Choroid plexus epithelial cell (primary cell): ENCODE results near the gene SMCO1.
"Not testable (repeated sequence)": the region's sequence is repeated elsewhere in the genome, so short reads cannot be mapped to it uniquely, and the experiment has no call there.

Experiments used
- DNase-seq: peaks from one replicate; pipeline ENCODE4 v3.0.0-alpha.2; 2010; ENCODE audit warnings: low read depth
- H3K4me3 ChIP-seq: 2 replicates; pipeline ENCODE4 v1.5.1; 2011; ENCODE audit warnings: low read depth, mild to moderate bottlenecking, control low read depth, low read length, moderate library complexity
- TF ChIP-seq, protein P1 (sequence below): conservative IDR thresholded peaks from 2 replicates; pipeline ENCODE4 v1.5.1; 2011; ENCODE audit warnings: low read depth, mild to moderate bottlenecking, control low read depth, inconsistent platforms, low read length, moderate library complexity

Gene SMCO1

DNA sequence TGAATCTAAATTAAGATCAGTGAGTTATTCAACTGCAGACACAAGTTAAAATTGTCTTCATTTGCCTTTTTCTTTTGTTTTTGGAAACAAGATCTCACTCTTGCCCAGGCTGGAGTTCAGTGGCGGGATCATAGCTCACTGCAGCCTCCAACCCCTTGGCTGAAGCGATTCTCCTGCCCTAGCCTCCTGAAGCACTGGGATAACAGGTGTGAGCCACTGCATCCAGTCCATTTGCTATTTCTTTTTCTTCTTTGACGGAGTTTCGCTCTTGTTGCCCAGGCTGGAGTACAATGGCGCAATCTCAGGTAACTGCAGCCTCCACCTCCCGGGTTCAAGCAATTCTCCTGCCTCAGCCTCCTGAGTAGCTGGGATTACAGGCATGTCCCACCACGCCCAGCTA lies 21.9 kb downstream of the SMCO1 start:
- no peak for DNase-seq
- no peak overlapping the region for H3K4me3 ChIP-seq
- TF ChIP-seq, protein P1, sequence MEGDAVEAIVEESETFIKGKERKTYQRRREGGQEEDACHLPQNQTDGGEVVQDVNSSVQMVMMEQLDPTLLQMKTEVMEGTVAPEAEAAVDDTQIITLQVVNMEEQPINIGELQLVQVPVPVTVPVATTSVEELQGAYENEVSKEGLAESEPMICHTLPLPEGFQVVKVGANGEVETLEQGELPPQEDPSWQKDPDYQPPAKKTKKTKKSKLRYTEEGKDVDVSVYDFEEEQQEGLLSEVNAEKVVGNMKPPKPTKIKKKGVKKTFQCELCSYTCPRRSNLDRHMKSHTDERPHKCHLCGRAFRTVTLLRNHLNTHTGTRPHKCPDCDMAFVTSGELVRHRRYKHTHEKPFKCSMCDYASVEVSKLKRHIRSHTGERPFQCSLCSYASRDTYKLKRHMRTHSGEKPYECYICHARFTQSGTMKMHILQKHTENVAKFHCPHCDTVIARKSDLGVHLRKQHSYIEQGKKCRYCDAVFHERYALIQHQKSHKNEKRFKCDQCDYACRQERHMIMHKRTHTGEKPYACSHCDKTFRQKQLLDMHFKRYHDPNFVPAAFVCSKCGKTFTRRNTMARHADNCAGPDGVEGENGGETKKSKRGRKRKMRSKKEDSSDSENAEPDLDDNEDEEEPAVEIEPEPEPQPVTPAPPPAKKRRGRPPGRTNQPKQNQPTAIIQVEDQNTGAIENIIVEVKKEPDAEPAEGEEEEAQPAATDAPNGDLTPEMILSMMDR: no peak

DNA sequence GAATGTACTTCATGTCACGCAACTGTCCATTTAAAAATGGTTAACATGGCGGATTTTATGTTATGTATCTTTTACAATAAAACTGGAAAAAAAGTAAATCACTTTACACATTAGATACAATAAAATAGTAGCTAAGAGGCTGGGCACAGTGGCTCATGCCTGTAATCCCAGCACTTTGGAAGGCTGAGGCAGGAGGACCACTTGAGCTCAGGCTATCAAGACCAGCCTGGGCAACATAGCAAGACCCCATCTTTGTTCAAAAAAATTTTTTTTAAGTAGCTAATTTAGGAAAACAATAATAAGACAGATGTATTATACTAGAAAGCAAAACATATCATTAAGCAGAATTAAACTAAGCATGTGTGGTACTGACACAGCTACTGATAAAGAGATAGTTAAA lies 23.1 kb downstream of the SMCO1 start:
- H3K4me3 ChIP-seq: no peak overlapping the region
- TF ChIP-seq, protein P1: no peak
- DNase-seq: no peak

DNA sequence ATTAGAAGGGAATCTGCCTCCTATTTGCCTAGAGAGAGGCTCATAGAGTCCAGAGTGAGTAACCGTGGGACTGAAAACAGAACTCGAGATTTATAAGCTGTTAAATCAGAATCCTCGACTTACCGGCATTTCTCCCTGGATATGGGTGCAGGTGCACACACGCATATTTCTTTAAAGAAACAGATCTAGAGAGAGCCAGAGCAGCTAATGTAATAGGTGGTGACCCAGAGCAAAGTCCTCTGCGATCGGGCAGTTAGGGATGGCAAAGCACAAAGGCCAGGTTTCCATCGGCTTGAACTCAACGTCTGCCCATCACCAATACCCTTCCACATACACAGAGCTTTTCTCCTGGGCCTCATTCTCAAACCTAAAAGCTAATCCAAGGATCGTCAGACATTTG lies 25.4 kb downstream of the SMCO1 start:
- DNase-seq: no peak
- TF ChIP-seq, protein P1: no peak

DNA sequence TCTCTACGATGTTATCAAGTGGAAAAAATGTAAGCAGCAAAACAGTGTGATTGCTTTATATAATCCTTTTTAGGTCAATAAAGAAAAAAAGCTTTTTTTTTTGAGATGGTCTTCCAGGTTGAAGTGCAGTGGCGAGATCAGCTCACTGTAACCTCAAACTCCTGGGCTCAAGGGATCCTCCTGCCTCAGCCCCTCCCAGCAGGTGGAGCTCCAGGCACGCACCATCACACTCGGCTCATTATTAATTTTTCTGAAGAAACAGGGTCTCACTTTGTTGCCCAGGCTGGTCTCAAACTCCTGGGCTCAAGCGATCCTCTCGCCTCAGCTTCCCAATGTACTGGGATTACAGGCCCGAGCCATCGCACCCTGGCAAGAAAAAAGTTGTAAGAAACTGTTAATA lies 28.9 kb downstream of the SMCO1 start:
- no peak overlapping the region for H3K4me3 ChIP-seq
- peak; percentile 15 for DNase-seq

More for the DNA sequence above, 25.4 kb downstream of the SMCO1 start:
- no peak overlapping the region for H3K4me3 ChIP-seq

DNA sequence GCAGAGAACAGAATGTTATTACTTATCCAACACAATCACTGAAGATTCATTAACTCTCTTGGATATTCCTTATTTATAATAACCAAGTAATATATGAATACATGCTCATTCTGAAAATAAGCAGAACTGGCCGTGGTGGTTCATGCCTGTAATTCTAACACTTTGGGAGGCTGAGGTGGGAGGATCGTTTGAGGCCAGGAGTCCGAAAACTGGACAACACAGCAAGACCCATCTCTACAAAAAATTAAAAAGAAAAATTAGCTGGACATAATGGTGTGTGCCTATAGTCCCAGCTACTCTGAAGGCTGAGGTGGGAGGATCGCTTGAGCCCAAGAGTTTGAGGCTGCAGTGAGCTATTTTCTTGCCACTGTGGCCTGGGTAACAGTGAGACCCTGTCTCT lies 37.5 kb downstream of the SMCO1 start:
- H3K4me3 ChIP-seq: no peak overlapping the region
- TF ChIP-seq, protein P1: no peak
- no peak for DNase-seq

More for the DNA sequence above, 28.9 kb downstream of the SMCO1 start:
- TF ChIP-seq, protein P1: peak; percentile 52

DNA sequence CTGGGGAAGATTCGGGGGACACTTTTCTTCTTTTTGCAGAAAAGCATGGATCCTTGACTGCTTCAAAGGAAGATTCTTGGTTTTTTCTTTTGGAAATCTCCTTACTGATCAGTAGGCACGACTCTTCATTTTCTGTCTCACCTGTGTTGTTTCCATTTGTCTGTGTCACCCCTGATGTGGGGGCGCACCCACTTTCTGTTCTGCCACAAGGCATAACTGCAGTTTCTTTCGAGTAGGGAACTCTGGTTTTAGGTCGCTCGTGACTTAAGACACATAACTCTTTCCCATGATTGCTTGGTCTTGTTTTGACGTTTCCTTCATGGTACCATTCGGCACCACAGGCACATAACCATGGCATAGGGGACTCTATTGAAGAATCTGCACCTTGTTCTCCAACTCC lies 42.9 kb downstream of the SMCO1 start:
- TF ChIP-seq, protein P1: no peak
- DNase-seq: no peak
- no peak overlapping the region for H3K4me3 ChIP-seq

DNA sequence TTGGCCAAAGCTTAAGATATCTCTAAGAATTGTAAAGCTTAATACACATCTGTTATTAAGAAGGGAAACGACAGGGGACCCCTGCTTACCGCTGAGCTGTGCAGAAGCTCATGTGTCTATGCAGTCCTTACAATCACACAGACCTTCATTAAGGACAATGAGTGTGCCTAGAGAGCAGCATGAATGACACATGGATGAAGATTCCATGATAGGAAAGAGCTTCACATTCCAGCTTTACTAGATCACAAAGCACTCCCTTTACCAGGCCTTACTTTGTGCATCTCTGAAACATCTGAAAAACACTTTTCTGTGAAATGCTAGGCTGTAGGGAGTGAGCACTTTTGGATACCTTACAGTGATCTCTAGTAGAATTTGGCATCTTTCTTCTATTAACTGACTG lies 43.6 kb downstream of the SMCO1 start:
- H3K4me3 ChIP-seq: no peak overlapping the region
- TF ChIP-seq, protein P1: no peak
- peak; percentile 32 for DNase-seq

DNA sequence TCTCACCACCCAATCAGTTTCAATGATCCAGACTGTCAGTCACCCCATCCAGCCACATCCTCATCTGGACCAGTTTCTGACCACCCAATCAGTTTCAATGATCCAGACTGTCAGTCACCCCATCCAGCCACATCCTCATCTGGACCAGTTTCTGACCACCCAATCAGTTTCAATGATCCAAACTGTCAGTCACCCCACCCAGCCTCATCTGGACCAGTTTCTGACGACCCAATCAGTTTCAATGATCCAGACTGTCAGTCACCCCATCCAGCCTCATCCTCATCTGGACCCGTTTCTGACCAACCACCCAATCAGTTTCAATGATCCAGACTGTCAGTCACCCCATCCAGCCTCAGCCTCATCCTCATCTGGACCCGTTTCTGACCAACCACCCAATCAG lies 45.0 kb downstream of the SMCO1 start:
- not testable (repeated sequence) for H3K4me3 ChIP-seq, DNase-seq
